Activated CD8-positive, alpha-beta memory T cell treated with anti-CD3 and anti-CD28 coated beads, Interleukin-2, amount 50 U/mL, for 1 hour (primary cell): ENCODE results near the gene ZDHHC1.

Source experiments
- DNase-seq: peaks from one replicate; pipeline ENCODE4 v3.0.0-alpha.2; 2020; ENCODE audit errors: extremely low read depth

Gene ZDHHC1

DNA sequence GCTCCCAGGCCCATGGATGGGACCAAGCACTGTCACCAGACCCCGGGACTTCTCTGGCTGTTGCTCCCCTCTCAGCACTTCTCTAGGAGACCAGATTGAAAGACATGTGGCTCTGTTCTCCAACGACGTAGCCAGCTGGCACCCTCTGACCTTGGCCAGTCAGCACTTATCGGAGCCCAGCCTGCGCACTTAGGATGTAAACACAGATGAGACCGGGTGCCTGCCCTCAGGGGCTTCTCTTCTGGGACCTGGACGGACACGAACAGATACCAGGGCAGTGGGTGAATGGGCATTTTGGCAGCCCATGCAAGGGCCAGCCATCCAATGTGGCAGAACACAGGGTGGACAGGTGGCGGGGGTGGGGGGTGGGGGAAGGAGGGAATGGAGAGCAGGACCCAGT is 6.6 kb downstream of the ZDHHC1 start:
- DNase-seq, result no peak

DNA sequence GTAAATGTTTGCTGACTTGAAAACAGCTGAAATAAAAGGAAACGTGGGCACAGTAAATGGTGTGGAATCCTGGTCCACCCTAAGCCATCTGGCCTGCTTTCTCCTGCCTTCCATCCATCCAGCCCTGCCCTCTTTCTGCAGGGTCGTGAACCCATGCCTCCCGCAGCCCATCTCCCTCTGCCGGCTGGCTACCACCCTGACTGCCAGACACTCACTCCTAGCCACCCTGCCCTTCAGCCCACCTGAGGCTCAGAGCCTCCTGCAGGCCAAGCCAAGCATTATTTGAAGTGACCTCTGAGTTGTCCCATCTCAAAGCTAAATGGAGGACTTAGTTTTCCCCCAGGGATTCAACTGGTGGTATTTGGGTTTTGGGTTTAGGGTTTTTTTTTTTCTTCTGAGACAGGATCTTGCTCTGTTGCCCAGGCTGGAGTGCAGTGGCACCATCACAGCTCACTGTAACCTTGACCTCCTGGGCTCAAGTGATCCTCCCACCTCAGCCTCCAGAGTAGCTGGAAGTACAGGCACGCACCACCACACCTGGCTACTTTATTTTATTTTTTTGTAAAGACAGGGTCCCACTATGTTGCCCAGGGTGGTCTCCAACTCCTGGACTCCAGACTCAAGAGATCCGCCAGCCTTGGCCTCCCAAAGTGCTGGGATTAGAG is 8.4 kb downstream of the ZDHHC1 start:
- no peak for DNase-seq

DNA sequence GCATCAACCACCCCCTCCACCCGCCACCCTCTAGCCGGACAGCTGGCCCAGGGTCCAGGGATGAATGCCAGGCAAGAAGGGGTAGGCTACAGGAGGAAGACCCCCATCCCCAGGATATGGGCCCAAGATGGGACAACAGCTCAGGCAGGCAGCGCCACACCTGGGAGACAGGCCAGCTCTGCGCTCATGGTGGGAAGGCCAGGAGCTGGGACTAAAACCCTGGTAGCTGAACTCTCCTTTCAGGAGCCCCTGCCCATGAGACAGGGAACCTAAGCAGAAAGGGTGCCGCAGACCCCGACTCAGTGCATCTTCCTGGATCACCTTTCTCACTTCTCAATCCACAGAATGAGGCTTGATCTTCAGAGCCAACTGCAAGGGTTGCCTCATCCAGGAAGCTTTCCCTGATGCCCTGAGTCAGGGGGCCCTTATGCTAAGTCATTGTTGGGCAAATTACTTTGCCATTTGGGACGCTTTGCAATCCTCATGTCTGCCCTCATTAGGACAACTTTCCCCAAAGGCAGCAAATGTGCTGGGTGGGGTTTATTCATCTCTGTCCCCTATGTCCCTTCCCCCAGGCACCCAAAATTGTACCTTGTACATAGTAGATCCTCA is 9.0 kb downstream of the ZDHHC1 start:
- DNase-seq, result no peak

DNA sequence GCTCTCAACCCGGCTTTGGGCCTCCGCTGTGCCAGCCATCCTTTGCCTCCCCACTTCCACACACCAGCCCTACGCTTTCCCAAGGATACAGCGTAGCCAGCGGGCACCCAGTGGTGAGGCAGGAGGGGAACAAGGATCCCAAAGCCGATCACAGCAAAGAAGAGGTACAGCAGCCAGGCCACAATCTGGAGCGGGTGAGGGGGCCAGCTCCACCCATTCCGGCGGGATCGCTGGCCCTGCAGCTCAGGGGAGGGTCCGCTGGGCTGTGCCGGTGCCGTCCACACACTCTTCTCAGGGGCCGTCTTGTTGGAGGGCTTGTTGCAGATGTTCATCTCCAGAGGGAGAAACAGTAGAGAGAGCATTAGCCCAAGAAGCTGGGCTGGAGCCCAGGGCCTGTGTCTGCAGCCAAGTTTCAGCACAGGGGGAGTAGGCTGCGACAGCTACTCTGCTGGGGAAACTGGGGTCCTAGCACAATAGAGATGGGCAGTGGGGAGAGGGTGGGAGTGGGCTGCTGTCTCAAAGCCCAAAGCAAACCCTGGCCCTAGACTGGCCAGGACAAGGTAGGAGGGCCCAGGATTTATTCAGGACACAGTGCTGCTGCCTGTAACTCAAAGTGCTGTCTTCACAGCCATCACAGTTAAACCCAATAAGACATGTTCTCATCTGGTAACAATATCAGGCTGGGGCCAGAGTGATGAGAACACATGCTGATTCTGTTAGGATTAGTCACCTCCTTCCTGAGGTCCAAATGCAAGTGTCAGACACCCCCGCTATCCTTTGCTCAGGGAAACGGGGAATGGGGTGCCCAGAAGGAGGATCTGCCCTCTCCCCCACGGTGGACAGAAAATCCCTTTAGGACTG is 9.9 kb downstream of the ZDHHC1 start:
- DNase-seq, result no peak

DNA sequence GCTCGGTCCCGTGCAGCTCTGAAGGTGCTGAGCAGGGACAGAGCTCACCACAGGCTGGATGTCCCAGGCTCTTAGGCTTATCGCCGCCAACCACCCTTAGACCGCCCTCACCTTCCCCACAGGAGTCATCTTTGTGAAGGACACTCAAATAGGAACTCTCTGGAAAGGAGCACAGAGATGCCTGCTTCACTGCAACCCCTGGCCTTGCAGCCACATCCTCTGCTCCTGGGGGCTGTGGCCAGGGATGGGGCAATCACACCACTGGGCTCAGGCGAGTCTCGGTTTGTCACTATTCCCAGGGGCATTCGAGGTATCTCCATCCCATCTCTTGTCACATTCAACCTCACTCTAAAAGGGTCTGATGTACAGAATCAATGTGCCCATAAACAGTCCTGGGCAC is 10.9 kb downstream of the ZDHHC1 start:
- no peak for DNase-seq

DNA sequence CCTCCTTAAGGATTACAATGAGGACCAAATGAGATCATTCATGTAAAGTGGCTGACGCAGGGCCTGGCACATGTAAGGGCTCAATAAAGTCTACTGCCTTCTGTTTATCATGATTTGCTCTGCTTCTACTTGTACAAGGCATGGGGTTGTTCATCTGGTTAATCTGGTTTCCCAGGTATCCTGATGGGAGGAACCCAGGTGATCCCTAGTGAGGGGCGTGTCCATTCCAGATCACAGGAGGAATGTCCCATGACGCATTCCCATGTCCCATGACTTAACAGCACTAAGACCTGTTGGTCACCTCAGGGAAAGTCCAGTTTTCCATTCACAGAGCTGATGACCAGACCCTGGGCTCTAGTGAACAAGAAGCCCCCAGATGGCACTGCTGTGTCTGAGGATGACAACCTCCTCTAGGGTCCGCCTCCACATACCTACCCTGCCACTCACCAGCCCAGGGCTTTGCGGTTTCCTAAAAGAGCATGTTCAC is 11.5 kb downstream of the ZDHHC1 start:
- no peak for DNase-seq

DNA sequence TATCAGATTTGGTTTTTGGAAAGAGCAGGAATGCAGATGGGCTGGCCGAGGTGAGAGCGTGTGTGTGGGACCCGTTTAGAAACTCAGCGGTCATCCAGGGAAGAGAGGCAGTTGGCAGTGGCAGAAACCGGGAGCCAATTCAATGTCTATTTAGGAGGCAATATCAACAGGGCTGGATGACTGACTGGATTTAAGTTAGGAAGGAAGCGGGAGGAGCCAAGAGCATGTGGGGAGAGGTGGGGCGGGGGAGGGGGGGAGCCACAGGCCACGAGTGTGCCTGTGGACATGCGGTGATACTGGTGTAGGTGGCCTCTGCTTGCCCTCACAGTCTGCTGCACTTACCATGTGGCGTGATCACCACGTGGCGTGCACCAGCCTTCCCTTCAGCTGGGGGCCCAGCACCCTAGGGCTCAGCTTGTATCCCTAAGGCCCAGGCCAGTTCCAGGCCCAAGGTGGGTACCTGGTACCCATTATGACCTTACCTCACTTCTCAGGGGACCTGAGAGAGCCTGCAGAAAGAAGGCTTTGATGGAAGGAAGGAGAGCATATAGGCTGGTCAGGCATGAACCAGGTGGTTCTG is 12.2 kb downstream of the ZDHHC1 start:
- DNase-seq, result no peak

DNA sequence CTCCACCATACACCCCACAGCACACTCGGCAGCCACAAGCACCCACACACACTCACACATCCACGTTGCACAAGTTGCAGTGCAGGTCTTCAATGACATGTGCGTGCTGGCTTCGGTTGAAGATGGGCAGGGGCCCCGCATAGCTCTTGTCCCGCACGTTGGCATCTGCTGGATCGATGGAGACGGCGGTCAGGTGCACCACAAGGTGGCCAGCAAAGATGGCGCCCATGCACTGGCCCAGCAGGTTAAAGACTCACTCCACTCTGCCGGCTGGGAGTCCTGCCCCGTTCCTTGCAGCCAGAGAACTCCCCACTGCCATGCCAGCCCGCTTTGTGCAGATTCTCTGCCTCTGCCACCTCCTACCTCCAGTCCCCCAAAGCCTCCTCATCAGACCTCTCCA is 15.4 kb downstream of the ZDHHC1 start:
- DNase-seq, result no peak

DNA sequence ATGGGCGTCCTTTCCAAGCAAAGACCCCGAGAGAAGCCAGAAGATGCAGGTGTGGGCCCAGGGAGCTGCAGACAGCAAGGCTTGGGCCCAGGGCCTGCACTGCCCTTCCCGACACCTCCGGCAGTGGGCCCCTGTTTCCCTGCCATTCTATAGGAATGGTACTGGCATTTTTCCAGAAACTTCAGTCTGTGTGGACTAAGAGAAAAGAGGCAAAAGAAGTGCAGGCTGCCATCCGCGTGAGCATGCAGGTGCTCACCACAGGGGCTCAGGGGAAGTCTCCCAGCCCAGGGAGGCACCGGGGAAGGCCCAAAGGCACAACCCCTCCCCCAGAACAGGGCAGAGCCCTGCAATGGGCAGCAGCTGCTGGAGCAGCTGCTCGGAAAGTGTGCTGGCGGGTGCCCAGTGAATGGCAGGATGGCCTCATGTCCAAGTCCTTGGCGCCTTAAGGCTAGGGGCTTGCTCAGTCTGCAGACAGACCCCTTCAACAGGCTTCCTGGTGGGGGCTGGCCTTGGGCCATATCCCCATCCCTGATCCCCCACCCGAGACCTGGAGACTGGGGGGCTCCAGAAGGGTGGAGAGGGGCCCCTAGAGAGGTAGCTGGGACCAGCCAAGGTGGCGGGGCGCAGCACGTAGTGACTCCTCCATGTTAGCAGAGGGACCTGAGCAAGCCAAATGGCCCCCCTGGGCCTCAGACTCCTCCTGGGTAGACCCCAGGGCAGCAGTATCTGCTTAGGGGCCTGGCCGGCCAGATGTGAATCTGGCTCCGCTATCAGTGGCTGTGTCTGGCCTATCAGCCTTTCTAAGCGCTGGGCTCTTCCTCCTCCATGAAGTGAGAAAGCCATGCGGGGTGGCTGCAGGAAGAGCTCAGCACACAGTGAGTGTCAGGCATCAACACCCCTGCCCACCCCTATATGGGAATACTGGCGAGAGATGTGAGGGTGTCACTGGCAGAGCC is 16.2 kb downstream of the ZDHHC1 start:
- no peak for DNase-seq

DNA sequence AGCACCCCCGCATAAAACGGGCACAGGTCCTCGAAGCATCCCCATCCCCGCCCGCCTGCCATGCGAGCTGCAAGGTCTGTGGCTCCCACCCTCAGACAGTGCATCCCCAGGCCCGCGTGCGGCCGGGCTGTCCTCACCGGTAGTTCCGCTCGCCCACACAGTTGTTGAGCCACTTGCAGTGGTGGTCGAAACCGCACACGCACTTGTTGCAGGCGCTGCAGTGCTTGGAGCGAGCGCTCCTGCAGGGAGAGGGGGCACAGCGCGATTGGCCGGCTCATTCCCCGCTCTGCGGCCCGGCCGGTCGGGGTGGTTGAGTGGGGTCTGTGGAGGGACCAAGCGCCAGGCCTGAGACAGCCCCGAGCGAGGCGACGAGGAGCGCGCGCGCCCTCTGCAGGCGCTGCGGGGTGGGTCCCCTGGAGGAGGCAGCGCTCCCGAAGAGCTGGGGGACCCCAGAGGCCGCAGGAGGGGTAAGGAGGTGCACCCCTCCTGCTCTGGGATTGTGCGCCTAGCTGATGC is 17.0 kb downstream of the ZDHHC1 start:
- DNase-seq, result no peak

DNA sequence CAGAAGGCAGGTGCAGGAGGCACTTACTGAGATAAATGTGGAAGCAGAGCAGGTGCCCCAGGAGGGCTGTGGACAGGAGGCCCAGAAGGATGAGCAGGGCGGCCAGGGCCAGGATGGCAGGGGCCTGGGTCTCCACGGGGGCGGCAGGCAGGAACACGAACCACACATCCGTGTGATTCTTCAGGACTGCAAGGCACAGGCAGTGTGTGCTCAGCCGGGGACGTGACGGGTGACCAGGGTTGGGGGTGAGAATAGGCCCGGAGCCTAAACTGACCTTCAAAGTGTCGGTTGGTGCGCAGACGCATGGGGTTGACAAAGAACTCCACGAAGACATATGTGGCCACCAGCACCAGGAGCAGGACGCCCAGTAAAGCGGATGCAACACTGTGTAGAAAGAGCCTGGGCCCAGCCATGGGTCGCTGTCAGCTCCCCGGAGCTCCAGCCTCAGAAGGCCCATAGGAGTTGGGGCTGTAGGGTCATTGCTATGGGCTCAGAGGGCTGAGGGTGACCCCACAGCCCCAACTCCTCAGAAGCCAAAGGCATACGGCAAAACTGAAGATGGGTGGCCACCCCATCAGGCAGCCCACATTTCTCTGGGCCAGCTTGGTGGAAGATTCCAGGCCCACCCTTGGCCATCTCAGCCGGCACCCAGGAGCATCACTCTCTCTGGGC is 17.6 kb downstream of the ZDHHC1 start:
- DNase-seq, result no peak

DNA sequence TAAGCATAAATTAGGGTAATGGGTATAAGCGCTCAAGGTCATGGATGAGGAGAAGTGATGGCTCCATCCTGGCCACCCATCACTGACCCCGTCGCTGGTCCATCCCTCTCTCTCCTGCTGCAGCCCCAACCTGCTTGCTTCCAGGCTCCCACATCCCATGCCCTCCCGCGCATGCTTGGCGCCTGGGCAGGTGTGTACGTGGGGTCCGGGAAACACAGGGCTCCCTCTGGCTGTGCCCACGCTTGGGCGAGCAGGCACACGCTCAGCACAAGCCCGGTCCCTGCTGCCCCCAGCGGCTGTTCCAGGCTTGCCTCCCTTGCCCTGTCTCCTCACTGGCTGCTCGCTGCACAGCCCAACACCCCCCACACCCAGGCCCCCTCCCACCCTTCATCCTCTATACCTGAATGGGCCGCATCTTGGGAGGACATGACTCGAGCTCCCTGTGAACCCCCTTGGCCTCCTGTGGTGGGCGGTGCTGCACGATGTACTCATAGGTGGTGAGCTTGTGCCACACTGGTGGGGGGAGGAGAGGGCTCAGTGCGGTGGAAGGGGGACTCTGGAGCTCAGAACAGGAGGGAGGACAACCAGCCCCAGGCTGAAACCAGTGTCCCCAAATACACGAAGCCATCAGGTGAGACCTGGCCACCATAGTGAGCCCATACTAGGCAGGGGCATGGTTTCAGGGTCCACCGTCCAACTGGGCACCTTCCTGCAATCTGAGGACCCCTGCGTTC is 18.3 kb downstream of the ZDHHC1 start:
- no peak for DNase-seq

DNA sequence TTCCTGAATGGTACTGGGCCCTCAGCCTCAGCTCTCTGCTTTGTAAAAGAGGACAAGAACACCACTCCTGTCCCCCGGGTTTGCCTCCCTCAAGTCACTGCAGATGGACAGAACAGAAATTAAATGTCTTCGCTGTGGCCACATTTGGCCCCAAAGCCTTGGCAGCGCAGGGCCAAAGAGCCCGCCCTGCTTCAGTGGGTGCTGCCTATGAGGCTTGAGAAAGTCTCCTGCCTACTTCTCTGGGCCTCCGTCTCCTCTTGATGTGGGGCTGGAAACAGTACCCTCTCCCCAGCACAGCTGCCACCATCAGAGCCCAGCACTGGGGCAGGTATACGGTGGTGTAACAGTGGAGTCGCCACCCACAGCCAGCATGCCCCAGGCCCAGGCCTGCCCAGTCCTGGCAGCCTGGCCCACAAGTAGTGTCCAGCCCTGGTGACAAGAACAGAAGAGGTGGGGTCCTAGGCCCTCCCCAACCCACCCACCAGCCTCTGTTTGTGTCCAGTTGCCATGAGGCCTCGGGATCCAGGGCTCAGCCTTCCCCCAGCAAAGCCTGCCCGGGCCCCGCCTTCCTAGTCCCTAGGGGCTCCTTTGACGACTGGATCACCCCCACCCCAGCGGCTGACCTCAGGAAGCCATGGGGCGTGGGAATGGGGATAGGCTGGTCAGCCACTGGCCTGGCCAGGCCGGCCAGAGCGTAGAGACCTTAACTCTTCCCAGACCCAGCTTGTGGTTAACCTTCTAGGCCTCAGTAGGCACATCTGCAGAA is 19.1 kb downstream of the ZDHHC1 start:
- DNase-seq, result no peak

DNA sequence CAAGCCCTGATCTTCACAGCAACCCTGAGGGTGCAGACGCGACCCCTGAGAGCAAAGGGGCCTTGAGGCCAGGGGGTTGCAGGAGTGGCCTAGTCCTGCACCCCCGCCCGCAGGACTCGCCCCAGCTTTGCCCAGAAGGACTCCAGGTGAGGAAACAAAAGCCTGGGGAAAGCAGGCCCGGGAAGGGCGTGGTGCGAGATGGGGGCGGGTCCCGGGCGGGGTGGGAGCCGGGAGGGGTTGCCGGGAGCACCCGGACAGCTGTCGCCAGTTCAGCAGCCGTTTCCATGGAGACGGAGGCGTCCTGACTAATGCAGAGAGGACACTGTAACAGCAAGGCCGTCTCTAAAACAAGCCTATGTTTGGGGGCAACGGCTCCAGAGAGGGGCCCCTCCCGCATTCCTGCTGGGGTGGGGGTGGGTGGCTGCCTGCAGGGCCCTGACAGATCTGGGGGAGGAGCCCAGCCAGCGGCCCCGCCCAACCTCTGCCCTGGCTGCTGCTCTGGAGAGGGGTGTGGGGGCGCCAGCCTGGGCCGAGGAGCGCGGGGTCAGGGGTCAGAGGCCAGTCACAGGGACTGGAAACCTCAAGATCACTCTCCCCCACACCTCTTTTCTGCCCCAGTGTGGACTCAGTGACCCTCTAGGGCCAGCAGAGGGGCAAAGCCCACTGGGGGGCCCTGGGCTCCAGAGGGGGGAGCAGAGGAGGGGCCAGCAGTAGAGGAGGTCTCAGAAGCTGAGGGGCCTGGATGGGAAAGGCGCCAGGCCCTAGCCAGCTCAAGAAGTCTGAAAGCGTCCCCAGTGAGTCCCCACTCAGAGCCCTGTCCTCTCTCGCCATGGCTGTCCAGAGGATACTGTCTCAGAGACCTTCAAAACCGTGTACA is 19.9 kb downstream of the ZDHHC1 start:
- DNase-seq, result no peak

DNA sequence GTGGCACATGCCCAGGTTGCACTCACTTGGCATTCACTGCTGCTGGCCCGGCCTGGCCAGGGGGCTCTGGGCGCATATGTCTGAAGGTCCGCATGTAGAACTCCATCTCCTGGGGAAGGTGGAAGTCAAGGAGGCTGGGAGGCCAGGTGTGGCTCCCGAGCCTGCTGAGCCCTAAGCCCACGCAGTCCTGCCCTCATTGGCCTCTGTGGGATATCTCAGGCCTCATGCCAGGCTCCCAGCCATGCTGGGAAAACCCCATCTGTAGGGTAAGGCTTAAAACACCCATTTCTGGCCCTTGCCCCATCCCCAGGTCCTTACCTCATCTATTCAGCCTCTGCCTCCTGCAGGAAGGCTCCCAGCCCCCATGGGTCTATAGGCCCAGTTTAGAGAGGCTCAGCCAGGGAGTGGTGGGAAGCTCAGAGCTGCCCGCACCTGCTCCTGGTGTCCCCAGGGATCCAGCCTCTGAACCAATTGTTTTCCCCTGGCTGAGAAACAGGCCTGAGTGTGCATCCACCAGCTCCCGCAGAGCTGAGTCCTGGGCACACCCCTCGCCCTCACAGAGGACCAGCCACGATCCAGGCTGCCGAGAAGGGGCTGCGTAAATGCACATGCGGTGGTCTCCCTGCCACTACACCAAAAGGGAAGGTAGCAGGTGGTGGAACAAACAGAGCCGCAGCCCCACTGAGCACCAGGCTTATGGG is 20.7 kb downstream of the ZDHHC1 start:
- DNase-seq, result no peak

DNA sequence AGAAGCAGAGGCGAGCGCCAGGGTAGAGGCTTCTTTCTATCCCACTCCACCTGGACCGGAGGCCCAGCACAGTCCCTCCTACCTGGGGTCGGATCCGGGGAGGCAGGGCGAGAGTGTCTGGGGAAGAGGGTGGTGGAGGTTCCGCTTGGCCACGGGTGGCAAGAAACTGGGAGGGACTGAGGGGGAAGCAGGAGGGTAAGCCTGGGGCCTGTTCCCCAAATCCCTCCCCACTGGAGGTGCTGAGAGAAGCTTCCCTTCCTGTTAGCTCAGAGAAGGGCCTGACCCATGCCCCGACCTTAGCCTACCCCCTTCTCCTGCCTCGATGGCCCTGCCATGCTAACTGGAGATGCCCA is 21.2 kb downstream of the ZDHHC1 start:
- no peak for DNase-seq
